ENCODE data around the gene MPZL1. TPM values are rescaled to one million over a fixed set of nuclear protein-coding genes. Genes with fewer than 3 reads are reported as not detected.
"Not testable (repeated sequence)": the region's sequence is repeated elsewhere in the genome, so short reads cannot be mapped to it uniquely, and the experiment has no call there.

MPZL1 gene
- total RNA-seq, 2 experiments from 2014 or later = 1.2 to 1.5 TPM

DNA sequence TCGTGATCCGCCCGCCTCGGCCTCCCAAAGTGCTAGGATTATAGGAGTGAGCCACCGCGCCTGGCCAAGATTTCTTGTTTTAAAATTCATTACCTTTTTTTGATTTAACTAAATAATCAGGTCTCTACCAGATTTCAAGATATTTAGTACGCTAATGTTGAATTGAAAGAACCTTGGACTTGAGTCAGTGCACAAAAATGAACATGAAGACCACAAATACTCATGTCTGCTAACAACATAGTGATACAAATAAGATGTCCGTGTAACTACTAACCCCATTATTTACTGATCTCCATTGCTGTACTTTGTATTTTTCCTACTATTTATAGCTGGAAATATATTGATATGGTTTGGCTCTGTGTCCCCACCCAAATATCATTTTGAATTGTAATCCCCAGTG is 16.4 kb downstream of the MPZL1 start:
- CTCF ChIA-PET = no interaction called here
- intact Hi-C loops (cut with DNase I, micrococcal nuclease) = loop anchor here in 1 of 2 experiments (5.0 kb wide), 1 partner anchor 34 kb away; no protein-coding TSS in a partner anchor
- H3K4me3 Mint-ChIP-seq = no peak overlapping the region

DNA sequence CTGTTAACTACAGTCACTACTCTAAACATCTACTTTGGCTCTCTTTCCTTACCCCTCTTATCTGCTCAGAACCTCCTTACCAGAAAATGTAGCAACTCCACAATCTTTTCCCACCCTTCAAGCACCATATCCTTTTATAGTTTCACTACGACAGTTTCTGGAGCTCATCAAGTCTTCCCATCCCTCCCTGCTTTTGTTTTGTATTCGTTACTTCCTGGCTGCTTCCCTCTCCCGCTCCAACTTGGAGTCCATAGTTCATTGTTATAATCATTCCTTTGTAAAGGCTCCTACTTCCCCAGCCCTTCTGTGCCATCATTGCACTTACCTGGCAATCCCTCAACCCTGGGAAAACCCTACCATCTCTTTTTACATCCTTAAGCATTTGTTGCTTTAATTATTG is 18.0 kb downstream of the MPZL1 start:
- DNase-seq (no peak), ATAC-seq (ENCODE audit: poor library complexity) (no peak)
- Histone ChIP-seq H3K27ac (ENCODE audit: low read depth in 1 of 2, low read length in 2 of 2) (no peak overlapping the region), H3K9me3 (ENCODE audit: control insufficient read depth in 1 of 2, insufficient read depth in 1 of 2, low read length in 2 of 2) (peaks cover 0 to 3% of the 10 kb centered on the region in 2 experiments), H3K36me3 (ENCODE audit: insufficient read depth, low read length) (no peaks in the 10 kb centered on the region), H3K4me1 (ENCODE audit: insufficient read depth, low read length) (no peaks in the 10 kb centered on the region), H3K4me3 (ENCODE audit: low read length) (no peak overlapping the region), H3K27me3 (ENCODE audit: control insufficient read depth in 1 of 2, insufficient read depth in 2 of 2, low read length in 2 of 2) (no peaks in the 10 kb centered on the region)
- Mint-ChIP-seq H3K9me3 (no peaks in the 10 kb centered on the region), H3K27ac (no peak overlapping the region), H3K36me3 (ENCODE audit: low read depth) (no peaks in the 10 kb centered on the region), H3K27me3 (no peaks in the 10 kb centered on the region), H3K4me1 (ENCODE audit: low read depth) (no peaks in the 10 kb centered on the region), H3K4me3 (no peak overlapping the region)
- ChIA-PET CTCF (no interaction called here), POLR2A (no interaction called here)
- TF ChIP-seq, protein P1, sequence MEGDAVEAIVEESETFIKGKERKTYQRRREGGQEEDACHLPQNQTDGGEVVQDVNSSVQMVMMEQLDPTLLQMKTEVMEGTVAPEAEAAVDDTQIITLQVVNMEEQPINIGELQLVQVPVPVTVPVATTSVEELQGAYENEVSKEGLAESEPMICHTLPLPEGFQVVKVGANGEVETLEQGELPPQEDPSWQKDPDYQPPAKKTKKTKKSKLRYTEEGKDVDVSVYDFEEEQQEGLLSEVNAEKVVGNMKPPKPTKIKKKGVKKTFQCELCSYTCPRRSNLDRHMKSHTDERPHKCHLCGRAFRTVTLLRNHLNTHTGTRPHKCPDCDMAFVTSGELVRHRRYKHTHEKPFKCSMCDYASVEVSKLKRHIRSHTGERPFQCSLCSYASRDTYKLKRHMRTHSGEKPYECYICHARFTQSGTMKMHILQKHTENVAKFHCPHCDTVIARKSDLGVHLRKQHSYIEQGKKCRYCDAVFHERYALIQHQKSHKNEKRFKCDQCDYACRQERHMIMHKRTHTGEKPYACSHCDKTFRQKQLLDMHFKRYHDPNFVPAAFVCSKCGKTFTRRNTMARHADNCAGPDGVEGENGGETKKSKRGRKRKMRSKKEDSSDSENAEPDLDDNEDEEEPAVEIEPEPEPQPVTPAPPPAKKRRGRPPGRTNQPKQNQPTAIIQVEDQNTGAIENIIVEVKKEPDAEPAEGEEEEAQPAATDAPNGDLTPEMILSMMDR (IDR thresholded peaks at IDR 0.05) = no peak
- intact Hi-C loops (cut with DNase I, micrococcal nuclease) = loop anchor here in 1 of 2 experiments (5.0 kb wide), 1 partner anchor 33 kb away; no protein-coding TSS in a partner anchor

More for the DNA sequence above, 16.4 kb downstream of the MPZL1 start:
- Histone ChIP-seq H3K36me3 (ENCODE audit: insufficient read depth, low read length) (no peaks in the 10 kb centered on the region), H3K9me3 (ENCODE audit: control insufficient read depth in 1 of 2, insufficient read depth in 1 of 2, low read length in 2 of 2) (peaks cover 0 to 3% of the 10 kb centered on the region in 2 experiments), H3K4me3 (ENCODE audit: low read length) (no peak overlapping the region), H3K27me3 (ENCODE audit: control insufficient read depth in 1 of 2, insufficient read depth in 2 of 2, low read length in 2 of 2) (no peaks in the 10 kb centered on the region), H3K4me1 (ENCODE audit: insufficient read depth, low read length) (no peaks in the 10 kb centered on the region), H3K27ac (ENCODE audit: low read depth in 1 of 2, low read length in 2 of 2) (no peak overlapping the region)
- Mint-ChIP-seq H3K36me3 (ENCODE audit: low read depth) (no peaks in the 10 kb centered on the region), H3K4me1 (ENCODE audit: low read depth) (no peaks in the 10 kb centered on the region), H3K27me3 (no peaks in the 10 kb centered on the region), H3K9me3 (no peaks in the 10 kb centered on the region), H3K27ac (no peak overlapping the region)
- TF ChIP-seq, protein P1 (IDR thresholded peaks at IDR 0.05) = no peak
- no peak for ATAC-seq (ENCODE audit: poor library complexity)
- POLR2A ChIA-PET = no interaction called here
- DNase-seq = no peak

DNA sequence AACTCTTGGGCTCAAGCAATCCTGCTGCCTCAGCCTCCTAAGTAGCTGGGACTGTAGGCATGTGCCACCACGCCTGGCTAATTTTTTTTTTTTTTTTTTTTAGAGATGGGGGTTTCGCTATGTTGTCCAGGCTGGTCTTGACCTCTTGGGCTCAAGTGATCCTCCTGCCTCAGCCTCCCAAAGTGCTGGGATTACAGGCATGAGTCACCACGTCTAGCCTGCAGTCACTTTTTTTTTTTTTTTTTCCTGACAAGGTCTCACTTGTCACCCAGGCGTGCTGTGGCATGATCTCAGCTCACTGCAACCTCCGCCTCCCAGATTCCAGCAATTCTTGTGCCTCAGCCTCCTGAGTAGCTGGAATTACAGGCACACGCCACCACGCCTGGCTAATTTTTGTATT is 19.3 kb downstream of the MPZL1 start:
- H3K9me3 Mint-ChIP-seq; H3K4me1 Mint-ChIP-seq (ENCODE audit: low read depth); H3K27ac ChIP-seq (ENCODE audit: low read depth in 1 of 2, low read length in 2 of 2); H3K27ac Mint-ChIP-seq; H3K27me3 ChIP-seq (ENCODE audit: control insufficient read depth in 1 of 2, insufficient read depth in 2 of 2, low read length in 2 of 2); H3K4me1 ChIP-seq (ENCODE audit: insufficient read depth, low read length); H3K4me3 Mint-ChIP-seq; H3K9me3 ChIP-seq (ENCODE audit: control insufficient read depth in 1 of 2, insufficient read depth in 1 of 2, low read length in 2 of 2); H3K4me3 ChIP-seq (ENCODE audit: low read length); DNase-seq; POLR2A ChIA-PET; CTCF ChIA-PET; H3K27me3 Mint-ChIP-seq; intact Hi-C loops (cut with DNase I, micrococcal nuclease); H3K36me3 Mint-ChIP-seq (ENCODE audit: low read depth); ATAC-seq (ENCODE audit: poor library complexity); H3K36me3 ChIP-seq (ENCODE audit: insufficient read depth, low read length): not testable (repeated sequence)

- H3K36me3 ChIP-seq (ENCODE audit: insufficient read depth, low read length); H3K36me3 Mint-ChIP-seq (ENCODE audit: low read depth); ATAC-seq (ENCODE audit: poor library complexity); H3K9me3 ChIP-seq (ENCODE audit: control insufficient read depth in 1 of 2, insufficient read depth in 1 of 2, low read length in 2 of 2); H3K27ac ChIP-seq (ENCODE audit: low read depth in 1 of 2, low read length in 2 of 2); H3K4me3 Mint-ChIP-seq; H3K27me3 ChIP-seq (ENCODE audit: control insufficient read depth in 1 of 2, insufficient read depth in 2 of 2, low read length in 2 of 2); DNase-seq; H3K27me3 Mint-ChIP-seq; H3K27ac Mint-ChIP-seq; POLR2A ChIA-PET; H3K4me3 ChIP-seq (ENCODE audit: low read length); H3K4me1 Mint-ChIP-seq (ENCODE audit: low read depth); CTCF ChIA-PET; H3K9me3 Mint-ChIP-seq; intact Hi-C loops (cut with DNase I, micrococcal nuclease); H3K4me1 ChIP-seq (ENCODE audit: insufficient read depth, low read length): not testable (repeated sequence)
Observed at GRCh38 chr1:167742392-167743057, 20.7 kb downstream of the MPZL1 start.
